Measurements from ENCODE around the gene ACO2. TPM values are rescaled to one million over a fixed set of nuclear protein-coding genes. Genes with fewer than 3 reads are reported as not detected.
"Not testable (repeated sequence)": the region's sequence is repeated elsewhere in the genome, so short reads cannot be mapped to it uniquely, and the experiment has no call there.

The ACO2 gene
- total and polyA plus RNA-seq, 4 donors = 39.5 to 60.7 (median 51.7) TPM

GRCh38 chr22:41557401-41558240, 88.7 kb downstream of the ACO2 start:
- peak; percentile 88 to 92 for DNase-seq
- intact Hi-C loops (cut with DNase I) = no loop called here
- Histone ChIP-seq H3K4me3 (ENCODE audit: low read length in 2 of 2) (no peak overlapping the region), H3K27me3 (ENCODE audit: control insufficient read depth in 1 of 2, insufficient read depth in 2 of 2, low read length in 1 of 2) (no peaks in the 10 kb centered on the region), H3K9me3 (ENCODE audit: control insufficient read depth, low read length) (no peaks in the 10 kb centered on the region), H3K36me3 (ENCODE audit: control insufficient read depth in 1 of 2, insufficient read depth in 2 of 2, low read length in 1 of 2) (no peaks in the 10 kb centered on the region), H3K4me1 (ENCODE audit: control insufficient read depth in 1 of 2, insufficient read depth in 2 of 2, low read length in 2 of 2) (no peaks in the 10 kb centered on the region), H3K27ac (ENCODE audit: low read depth in 1 of 2, low read length in 2 of 2) (peak overlapping the region; percentile 45 to 50)
- WGBS, 2 donors = 25 to 32% methylated on average over 19 of the region's 19 CpGs
- ATAC-seq (ENCODE audit: low FRiP score) = peak; percentile 83

- H3K27ac ChIP-seq (ENCODE audit: low read depth in 1 of 2, low read length in 2 of 2); H3K27me3 ChIP-seq (ENCODE audit: control insufficient read depth in 1 of 2, insufficient read depth in 2 of 2, low read length in 1 of 2); H3K36me3 ChIP-seq (ENCODE audit: control insufficient read depth in 1 of 2, insufficient read depth in 2 of 2, low read length in 1 of 2); DNase-seq; intact Hi-C loops (cut with DNase I); H3K4me1 ChIP-seq (ENCODE audit: control insufficient read depth in 1 of 2, insufficient read depth in 2 of 2, low read length in 2 of 2); H3K9me3 ChIP-seq (ENCODE audit: control insufficient read depth, low read length); H3K4me3 ChIP-seq (ENCODE audit: low read length in 2 of 2); ATAC-seq (ENCODE audit: low FRiP score): not testable (repeated sequence)
- WGBS, 2 donors = 82 to 84% methylated on average over 13 of the region's 13 CpGs
Measured at GRCh38 chr22:41558241-41558630, 89.3 kb downstream of the ACO2 start.

- ATAC-seq (ENCODE audit: low FRiP score) (no peak), DNase-seq (no peak)
- Histone ChIP-seq H3K27me3 (ENCODE audit: control insufficient read depth in 1 of 2, insufficient read depth in 2 of 2, low read length in 1 of 2) (no peaks in the 10 kb centered on the region), H3K36me3 (ENCODE audit: control insufficient read depth in 1 of 2, insufficient read depth in 2 of 2, low read length in 1 of 2) (no peaks in the 10 kb centered on the region), H3K4me3 (ENCODE audit: low read length in 2 of 2) (peak overlapping the region; percentile 36 to 59), H3K9me3 (ENCODE audit: control insufficient read depth, low read length) (no peaks in the 10 kb centered on the region), H3K27ac (ENCODE audit: low read depth in 1 of 2, low read length in 2 of 2) (peak overlapping the region; percentile 50 to 90), H3K4me1 (ENCODE audit: control insufficient read depth in 1 of 2, insufficient read depth in 2 of 2, low read length in 2 of 2) (no peaks in the 10 kb centered on the region)
- WGBS, 2 donors = 47 to 56% methylated on average over 6 of the region's 6 CpGs
- intact Hi-C loops (cut with DNase I) = loop anchor here in 1 of 2 donors (5.0 kb wide), 1 partner anchor 37 kb away; no protein-coding TSS in a partner anchor
Measured at GRCh38 chr22:41560095-41560471, 91.2 kb downstream of the ACO2 start.

GRCh38 chr22:41561335-41561734, 92.4 kb downstream of the ACO2 start:
- intact Hi-C loops (cut with DNase I) = loop anchor here in 1 of 2 donors (5.0 kb wide), 1 partner anchor 36 kb away; no protein-coding TSS in a partner anchor
- 3 to 6% methylated on average over 10 of the region's 10 CpGs for WGBS, 2 donors
- no peak for DNase-seq
- Histone ChIP-seq H3K9me3 (ENCODE audit: control insufficient read depth, low read length) (no peaks in the 10 kb centered on the region), H3K4me1 (ENCODE audit: control insufficient read depth in 1 of 2, insufficient read depth in 2 of 2, low read length in 2 of 2) (no peaks in the 10 kb centered on the region), H3K27me3 (ENCODE audit: control insufficient read depth in 1 of 2, insufficient read depth in 2 of 2, low read length in 1 of 2) (no peaks in the 10 kb centered on the region), H3K4me3 (ENCODE audit: low read length in 2 of 2) (peak overlapping the region; percentile 36 to 59), H3K36me3 (ENCODE audit: control insufficient read depth in 1 of 2, insufficient read depth in 2 of 2, low read length in 1 of 2) (no peaks in the 10 kb centered on the region), H3K27ac (ENCODE audit: low read depth in 1 of 2, low read length in 2 of 2) (peak overlapping the region; percentile 58 to 76)
- no peak for ATAC-seq (ENCODE audit: low FRiP score)

GRCh38 chr22:41561788-41562187, 92.9 kb downstream of the ACO2 start:
- H3K4me3 ChIP-seq (ENCODE audit: low read length in 2 of 2) = peak overlapping the region; percentile 36 to 59
- ATAC-seq (ENCODE audit: low FRiP score) = no peak
- intact Hi-C loops (cut with DNase I) = loop anchor here in 1 of 2 donors (5.0 kb wide), 1 partner anchor 36 kb away; no protein-coding TSS in a partner anchor

GRCh38 chr22:41562461-41562860, 93.5 kb downstream of the ACO2 start:
- no peak for DNase-seq
- Histone ChIP-seq H3K9me3 (ENCODE audit: control insufficient read depth, low read length) (no peaks in the 10 kb centered on the region), H3K27ac (ENCODE audit: low read depth in 1 of 2, low read length in 2 of 2) (peak overlapping the region; percentile 17 to 76), H3K27me3 (ENCODE audit: control insufficient read depth in 1 of 2, insufficient read depth in 2 of 2, low read length in 1 of 2) (no peaks in the 10 kb centered on the region), H3K4me1 (ENCODE audit: control insufficient read depth in 1 of 2, insufficient read depth in 2 of 2, low read length in 2 of 2) (no peaks in the 10 kb centered on the region), H3K36me3 (ENCODE audit: control insufficient read depth in 1 of 2, insufficient read depth in 2 of 2, low read length in 1 of 2) (no peaks in the 10 kb centered on the region), H3K4me3 (ENCODE audit: low read length in 2 of 2) (peak overlapping the region; percentile 36 to 59)
- 11 to 22% methylated on average over 4 of the region's 4 CpGs for WGBS, 2 donors
- no peak for ATAC-seq (ENCODE audit: low FRiP score)
- intact Hi-C loops (cut with DNase I) = loop anchor here in 1 of 2 donors (5.0 kb wide), 1 partner anchor 35 kb away; no protein-coding TSS in a partner anchor

More at GRCh38 chr22:41561788-41562187, 92.9 kb downstream of the ACO2 start:
- no peak for DNase-seq
- Histone ChIP-seq H3K27me3 (ENCODE audit: control insufficient read depth in 1 of 2, insufficient read depth in 2 of 2, low read length in 1 of 2) (no peaks in the 10 kb centered on the region), H3K9me3 (ENCODE audit: control insufficient read depth, low read length) (no peaks in the 10 kb centered on the region), H3K4me1 (ENCODE audit: control insufficient read depth in 1 of 2, insufficient read depth in 2 of 2, low read length in 2 of 2) (no peaks in the 10 kb centered on the region), H3K36me3 (ENCODE audit: control insufficient read depth in 1 of 2, insufficient read depth in 2 of 2, low read length in 1 of 2) (no peaks in the 10 kb centered on the region), H3K27ac (ENCODE audit: low read depth in 1 of 2, low read length in 2 of 2) (peak overlapping the region; percentile 58 to 76)
- WGBS, 2 donors = 2 to 6% methylated on average over 5 of the region's 5 CpGs

GRCh38 chr22:41563051-41563711, 94.3 kb downstream of the ACO2 start:
- no peaks in the 10 kb centered on the region for H3K27me3 ChIP-seq (ENCODE audit: control insufficient read depth in 1 of 2, insufficient read depth in 2 of 2, low read length in 1 of 2)
- no peaks in the 10 kb centered on the region for H3K36me3 ChIP-seq (ENCODE audit: control insufficient read depth in 1 of 2, insufficient read depth in 2 of 2, low read length in 1 of 2)
- H3K4me3 ChIP-seq (ENCODE audit: low read length in 2 of 2) = no peak overlapping the region
- DNase-seq (peak; percentile 70 to 83), ATAC-seq (ENCODE audit: low FRiP score) (peak; percentile 9)
- H3K27ac ChIP-seq (ENCODE audit: low read depth in 1 of 2, low read length in 2 of 2) = peak overlapping the region; percentile 17 to 76
- intact Hi-C loops (cut with DNase I) = loop anchor here in 1 of 2 donors (5.0 kb wide), 1 partner anchor 34 kb away; no protein-coding TSS in a partner anchor
- H3K4me1 ChIP-seq (ENCODE audit: control insufficient read depth in 1 of 2, insufficient read depth in 2 of 2, low read length in 2 of 2) = no peaks in the 10 kb centered on the region
- no peaks in the 10 kb centered on the region for H3K9me3 ChIP-seq (ENCODE audit: control insufficient read depth, low read length)
- WGBS, 2 donors = 4 to 5% methylated on average over 10 of the region's 10 CpGs

- Histone ChIP-seq H3K27me3 (ENCODE audit: control insufficient read depth in 1 of 2, insufficient read depth in 2 of 2, low read length in 1 of 2) (no peaks in the 10 kb centered on the region), H3K27ac (ENCODE audit: low read depth in 1 of 2, low read length in 2 of 2) (peak overlapping the region; percentile 19 to 72), H3K4me3 (ENCODE audit: low read length in 2 of 2) (no peak overlapping the region), H3K9me3 (ENCODE audit: control insufficient read depth, low read length) (no peaks in the 10 kb centered on the region), H3K36me3 (ENCODE audit: control insufficient read depth in 1 of 2, insufficient read depth in 2 of 2, low read length in 1 of 2) (no peaks in the 10 kb centered on the region), H3K4me1 (ENCODE audit: control insufficient read depth in 1 of 2, insufficient read depth in 2 of 2, low read length in 2 of 2) (no peaks in the 10 kb centered on the region)
- no peak for ATAC-seq (ENCODE audit: low FRiP score)
- DNase-seq = no peak
- intact Hi-C loops (cut with DNase I) = loop anchor here in 1 of 2 donors (5.0 kb wide), 1 partner anchor 33 kb away; no protein-coding TSS in a partner anchor
- WGBS, 2 donors = 84 to 87% methylated on average over 8 of the region's 8 CpGs
Measured at GRCh38 chr22:41564563-41564962, 95.6 kb downstream of the ACO2 start.
